HepG2 (cell line): ENCODE measurements around the gene TVP23A. TPM values are rescaled to one million over a fixed set of nuclear protein-coding genes. Genes with fewer than 3 reads are reported as not detected.

Experiments used
- CTCF ChIP-seq: sonication (generic); formaldehyde crosslinking; IDR thresholded peaks from 2 replicates; pipeline ENCODE4 v1.5.0; 2020; ENCODE audit warnings: mild to moderate bottlenecking, missing genetic modification reagents, moderate library complexity
- MED13 ChIP-seq: sonication (generic); formaldehyde crosslinking; IDR thresholded peaks from 2 replicates; pipeline ENCODE4 v1.5.0; 2020; ENCODE audit warnings: missing genetic modification reagents
- MIER2 ChIP-seq: IDR thresholded peaks from 2 replicates; pipeline ENCODE4 v1.6.1; 2016; ENCODE audit warnings: missing biosample characterization, missing genetic modification reagents
- MTA3 ChIP-seq: sonication (generic); formaldehyde crosslinking; IDR thresholded peaks from 2 replicates; pipeline ENCODE4 v1.4.0; 2020; ENCODE audit warnings: missing genetic modification reagents
- NFAT5 ChIP-seq: sonication (generic); formaldehyde crosslinking; IDR thresholded peaks from 2 replicates; pipeline ENCODE4 v1.4.0; 2020; ENCODE audit warnings: missing genetic modification reagents
- RERE ChIP-seq: IDR thresholded peaks from 2 replicates; pipeline ENCODE4 v1.6.1; 2016; ENCODE audit warnings: low read depth, missing genetic modification reagents, missing compliant biosample characterization
- RFXAP ChIP-seq: sonication (generic); formaldehyde crosslinking; IDR thresholded peaks from 2 replicates; pipeline ENCODE4 v1.4.0; 2020; ENCODE audit warnings: missing genetic modification reagents, borderline replicate concordance
- RNF2 ChIP-seq: fragments of 450-650 bp; conservative IDR thresholded peaks from 2 replicates; pipeline ENCODE4 v1.6.1; 2016; ENCODE audit warnings: low read depth
- SAFB2 ChIP-seq: sonication (generic); formaldehyde crosslinking; IDR thresholded peaks from 2 replicates; pipeline ENCODE4 v1.5.1; 2020; ENCODE audit warnings: missing genetic modification reagents, low read depth, mild to moderate bottlenecking, borderline replicate concordance
- THAP11 ChIP-seq: IDR thresholded peaks from 2 replicates; pipeline ENCODE4 v1.6.1; 2016; ENCODE audit warnings: missing biosample characterization, missing genetic modification reagents
- XBP1 ChIP-seq: sonication (generic); formaldehyde crosslinking; IDR thresholded peaks from 2 replicates; pipeline ENCODE4 v1.5.0; 2020; ENCODE audit warnings: missing genetic modification reagents
- ZFP91 ChIP-seq: sonication (generic); formaldehyde crosslinking; IDR thresholded peaks from 2 replicates; pipeline ENCODE4 v1.9.0; 2022; ENCODE audit warnings: missing genetic modification reagents, mild to moderate bottlenecking, borderline replicate concordance
- ZNF570 ChIP-seq: sonication (generic); formaldehyde crosslinking; IDR thresholded peaks from 2 replicates; pipeline ENCODE4 v1.4.0; 2020; ENCODE audit warnings: mild to moderate bottlenecking, missing genetic modification reagents, borderline replicate concordance
- ZNF777 ChIP-seq: sonication (generic); formaldehyde crosslinking; IDR thresholded peaks from 2 replicates; pipeline ENCODE4 v1.4.0; 2020; ENCODE audit warnings: missing genetic modification reagents
- ZSCAN20 ChIP-seq: sonication (generic); formaldehyde crosslinking; IDR thresholded peaks from 2 replicates; pipeline ENCODE4 v1.4.0; 2020; ENCODE audit warnings: missing genetic modification reagents, mild to moderate bottlenecking, borderline replicate concordance
- polyA plus RNA-seq, 8 experiments: library from polyadenylated mRNA; depleted of rRNA in 3 of 8; stranded (reverse) in 7 of 8; unstranded in 1 of 8; fragments of >200 nt; fragmentation: Illumina TruSeq in 4 of 8; extraction: Trizol in 4 of 8; gene quantifications; 2 replicates each; pipeline versions ENCODE4 v1.2.1 to v1.2.3, GENCODE V29; 2011 to 2016; ENCODE audit warnings: low read depth in 4 of 8, missing spikeins in 1 of 8, mixed read lengths in 1 of 8; ENCODE audit not compliant: insufficient read depth in 1 of 8
- total RNA-seq, 5 experiments: library from RNA; depleted of rRNA; stranded (reverse); fragments of >200 nt; fragmentation: Illumina TruSeq; extraction: Trizol; gene quantifications; 2 replicates each; pipeline ENCODE4 v1.2.3, GENCODE V29; 2016; ENCODE audit warnings: low read depth in 1 of 5

The TVP23A gene
- total and polyA plus RNA-seq, 2 of the 13 experiments (the other 11 are each of a cell fraction or from before 2014, with no cell fraction given): not detected

GRCh38 chr16:10728003-10728887 lies 90.3 kb downstream of the TVP23A start (continued):
- TF ChIP-seq RFXAP (CRISPR knock-in tag): no peak
- no peak for TF ChIP-seq NFAT5 (CRISPR knock-in tag)
- no peak for TF ChIP-seq RERE (CRISPR knock-in tag)
- TF ChIP-seq THAP11 (CRISPR knock-in tag): peak; percentile 39
- TF ChIP-seq ZSCAN20 (CRISPR knock-in tag): no peak
- peak; percentile 63; the same call in 1 of the 2 replicates for TF ChIP-seq ZFP91
- TF ChIP-seq ZNF777 (CRISPR knock-in tag): no peak
- TF ChIP-seq MED13 (CRISPR knock-in tag): no peak
- no peak for TF ChIP-seq ZNF570 (CRISPR knock-in tag)
- TF ChIP-seq MIER2 (CRISPR knock-in tag): no peak
- peak; percentile 78 for TF ChIP-seq CTCF (CRISPR knock-in tag)
- TF ChIP-seq SAFB2: no peak
- TF ChIP-seq RNF2: no peak
- no peak for TF ChIP-seq XBP1 (CRISPR knock-in tag)
- no peak for TF ChIP-seq MTA3 (CRISPR knock-in tag)
